ENCODE measurements around the gene PRKN.

DNA sequence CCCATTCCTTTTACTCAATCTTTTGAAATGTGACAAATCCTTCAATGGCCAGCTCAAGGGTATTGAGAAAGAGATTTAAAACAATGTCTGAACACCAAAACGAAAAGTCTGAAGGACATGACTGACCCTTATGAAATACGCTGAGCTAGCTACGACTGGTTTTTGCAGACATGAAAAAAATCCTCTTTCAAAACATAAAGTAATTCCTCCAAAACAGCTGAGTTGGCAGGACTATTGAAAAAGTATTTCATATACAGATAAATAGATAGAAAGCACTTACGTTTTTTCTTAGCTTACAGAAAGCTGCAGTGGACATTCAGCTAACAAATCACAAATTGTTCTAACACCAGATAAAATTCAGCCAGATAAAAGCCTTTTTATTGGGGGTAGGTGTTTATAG, 751.0 kb downstream of the PRKN start:
- TF ChIP-seq, protein P1, sequence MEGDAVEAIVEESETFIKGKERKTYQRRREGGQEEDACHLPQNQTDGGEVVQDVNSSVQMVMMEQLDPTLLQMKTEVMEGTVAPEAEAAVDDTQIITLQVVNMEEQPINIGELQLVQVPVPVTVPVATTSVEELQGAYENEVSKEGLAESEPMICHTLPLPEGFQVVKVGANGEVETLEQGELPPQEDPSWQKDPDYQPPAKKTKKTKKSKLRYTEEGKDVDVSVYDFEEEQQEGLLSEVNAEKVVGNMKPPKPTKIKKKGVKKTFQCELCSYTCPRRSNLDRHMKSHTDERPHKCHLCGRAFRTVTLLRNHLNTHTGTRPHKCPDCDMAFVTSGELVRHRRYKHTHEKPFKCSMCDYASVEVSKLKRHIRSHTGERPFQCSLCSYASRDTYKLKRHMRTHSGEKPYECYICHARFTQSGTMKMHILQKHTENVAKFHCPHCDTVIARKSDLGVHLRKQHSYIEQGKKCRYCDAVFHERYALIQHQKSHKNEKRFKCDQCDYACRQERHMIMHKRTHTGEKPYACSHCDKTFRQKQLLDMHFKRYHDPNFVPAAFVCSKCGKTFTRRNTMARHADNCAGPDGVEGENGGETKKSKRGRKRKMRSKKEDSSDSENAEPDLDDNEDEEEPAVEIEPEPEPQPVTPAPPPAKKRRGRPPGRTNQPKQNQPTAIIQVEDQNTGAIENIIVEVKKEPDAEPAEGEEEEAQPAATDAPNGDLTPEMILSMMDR (IDR thresholded peaks at IDR 0.05; ENCODE audit: borderline replicate concordance, extremely low read depth, low read length, poor library complexity, severe bottlenecking): no peak
- no peak for TF ChIP-seq EZH2 (IDR thresholded peaks at IDR 0.05; ENCODE audit: borderline replicate concordance, low read depth, low read length, severe bottlenecking)

Data from DND-41 (cell line).